ENCODE measurements around the gene TAS2R14.

The TAS2R14 gene

GRCh38 chr12:10901427-10901826, 37.6 kb downstream of the TAS2R14 start:
- no peak for DNase-seq

- no peak for DNase-seq
Measured at GRCh38 chr12:10900972-10901371, 38.1 kb downstream of the TAS2R14 start.

GRCh38 chr12:10900530-10900929, 38.5 kb downstream of the TAS2R14 start:
- no peak for DNase-seq

GRCh38 chr12:10896854-10897253, 42.2 kb downstream of the TAS2R14 start:
- DNase-seq, result no peak

DNA sequence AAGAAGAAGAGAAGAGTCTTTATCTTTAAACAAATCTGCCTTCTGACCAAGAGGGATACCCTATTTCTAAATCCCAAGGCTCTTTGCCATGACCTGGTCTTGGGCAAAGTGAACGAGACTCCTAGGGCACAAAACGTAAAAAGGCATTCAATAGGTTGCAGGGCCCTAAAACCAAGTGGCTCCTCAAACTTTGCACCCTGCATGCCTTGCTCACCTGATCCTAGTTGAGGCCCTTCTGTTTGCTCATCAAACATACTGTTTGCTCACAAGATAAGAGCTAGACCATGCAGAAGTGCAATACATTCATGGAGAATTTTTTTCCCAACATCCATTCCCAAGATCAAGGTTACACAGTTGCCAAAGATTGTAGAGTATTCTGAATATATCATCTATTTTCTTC, 47.1 kb downstream of the TAS2R14 start:
- no peak for DNase-seq

DNA sequence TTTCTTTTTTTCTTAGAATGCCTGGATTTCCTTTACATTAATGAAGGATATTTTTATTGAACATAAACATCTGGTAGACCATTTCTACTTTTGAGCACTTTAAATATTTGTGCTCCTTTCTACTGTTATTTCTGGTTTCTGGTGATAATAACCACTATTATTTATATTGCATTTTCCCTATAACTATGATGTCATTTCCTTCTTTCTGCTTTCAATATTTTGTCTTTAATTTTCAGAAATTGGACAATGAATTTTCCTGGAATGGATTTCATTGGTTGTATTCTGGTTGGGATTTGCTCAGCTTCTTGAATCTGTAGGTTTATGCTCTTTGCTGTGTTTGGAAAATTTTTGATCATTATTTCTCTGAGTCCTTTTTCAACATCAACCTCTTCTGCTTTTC, 49.8 kb downstream of the TAS2R14 start:
- DNase-seq, result no peak
